Epithelial cell of esophagus (primary cell): ENCODE data around the gene ANKRD63.

Source experiments
- DNase-seq: peaks from one replicate; pipeline ENCODE4 v3.0.0; 2010; ENCODE audit warnings: low read depth
- H3K4me3 ChIP-seq: 2 replicates; pipeline ENCODE4 v1.5.1; 2011; ENCODE audit warnings: mild to moderate bottlenecking, low read length, control low read depth
- CTCF ChIP-seq: IDR thresholded peaks from 2 replicates; pipeline ENCODE4 v1.5.1; 2011; ENCODE audit warnings: low read depth, mild to moderate bottlenecking, low read length, control low read depth, inconsistent platforms; ENCODE audit not compliant: insufficient read depth; ENCODE audit errors: missing control alignments

ANKRD63 gene

DNA sequence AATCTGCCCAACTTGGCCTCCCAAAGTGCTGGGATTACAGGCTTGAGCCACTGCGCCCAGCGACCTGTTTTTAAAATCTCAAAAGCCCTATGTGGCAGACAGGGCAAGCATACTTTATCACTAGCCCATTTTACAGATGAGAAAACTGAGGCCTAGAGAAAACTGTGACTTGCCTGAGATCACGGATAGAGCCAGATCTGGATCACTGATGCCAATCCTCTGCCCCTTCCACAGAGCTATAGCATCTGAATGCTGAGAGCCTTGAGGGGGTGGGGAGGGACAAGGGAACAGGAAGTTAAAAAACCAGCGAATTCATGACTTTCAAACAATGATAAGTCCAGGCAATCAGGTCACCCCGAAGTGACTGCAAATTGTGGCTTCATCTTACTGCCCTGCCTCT, 7.3 kb downstream of the ANKRD63 start:
- no peak for TF ChIP-seq CTCF
- no peak for DNase-seq

GRCh38 chr15:40274350-40275274, 8.3 kb downstream of the ANKRD63 start:
- DNase-seq, result peak; percentile 81
- TF ChIP-seq CTCF, result peak; percentile 100
- no peak overlapping the region for H3K4me3 ChIP-seq

More for the DNA sequence above, 7.3 kb downstream of the ANKRD63 start:
- H3K4me3 ChIP-seq, result no peak overlapping the region

DNA sequence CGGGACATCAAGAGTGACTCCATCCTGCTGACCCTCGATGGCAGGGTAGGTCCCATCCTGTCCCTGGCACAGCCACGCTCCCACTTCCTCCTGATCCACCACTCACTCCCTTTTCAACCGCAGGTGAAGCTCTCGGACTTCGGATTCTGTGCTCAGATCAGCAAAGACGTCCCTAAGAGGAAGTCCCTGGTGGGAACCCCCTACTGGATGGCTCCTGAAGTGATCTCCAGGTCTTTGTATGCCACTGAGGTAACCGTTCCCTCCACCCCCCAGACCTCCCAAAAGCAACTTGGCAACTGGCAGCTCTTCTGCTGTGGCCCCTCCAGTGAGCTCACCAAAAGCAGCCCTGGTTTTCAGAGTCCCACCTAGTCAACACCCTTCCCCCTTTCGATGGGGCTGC, 9.4 kb downstream of the ANKRD63 start:
- TF ChIP-seq CTCF, result no peak
- no peak overlapping the region for H3K4me3 ChIP-seq
- no peak for DNase-seq

GRCh38 chr15:40272485-40273056, 10.3 kb downstream of the ANKRD63 start:
- H3K4me3 ChIP-seq, result no peak overlapping the region
- no peak for DNase-seq
- TF ChIP-seq CTCF, result peak; percentile 31

DNA sequence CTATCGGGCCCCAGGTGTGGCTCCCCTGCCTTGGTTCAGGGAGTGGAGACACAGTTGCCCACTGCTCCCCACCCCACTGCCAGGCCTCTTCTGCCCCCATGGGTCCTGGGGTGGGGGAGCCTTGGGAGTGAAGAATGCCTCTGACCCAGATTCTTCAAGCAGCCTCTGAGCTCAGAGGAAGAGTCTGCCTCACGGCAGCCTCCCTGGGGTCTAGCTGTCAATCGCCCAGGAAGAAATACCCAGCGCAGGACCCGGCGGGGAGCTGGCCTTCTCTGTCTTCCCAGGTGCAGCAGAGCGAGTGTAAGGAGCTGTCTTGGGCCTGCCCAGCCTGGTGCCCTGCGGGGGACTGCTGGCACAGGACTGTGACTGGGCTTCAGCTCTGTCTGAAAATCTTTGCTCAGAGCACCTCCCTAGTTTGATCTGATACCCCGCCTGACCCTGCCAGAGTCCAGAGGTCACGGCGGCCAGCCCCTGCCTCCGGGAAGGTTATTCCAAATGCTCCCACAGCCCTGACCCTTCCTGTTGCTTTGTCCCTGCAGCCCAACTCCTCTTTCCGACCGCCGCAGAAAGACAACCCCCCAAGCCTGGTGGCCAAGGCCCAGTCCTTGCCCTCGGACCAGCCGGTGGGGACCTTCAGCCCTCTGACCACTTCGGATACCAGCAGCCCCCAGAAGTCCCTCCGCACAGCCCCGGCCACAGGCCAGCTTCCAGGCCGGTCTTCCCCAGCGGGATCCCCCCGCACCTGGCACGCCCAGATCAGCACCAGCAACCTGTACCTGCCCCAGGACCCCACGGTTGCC, 11.0 kb downstream of the ANKRD63 start:
- no peak overlapping the region for H3K4me3 ChIP-seq
- DNase-seq, result no peak
- no peak for TF ChIP-seq CTCF

GRCh38 chr15:40270246-40270995, 12.4 kb downstream of the ANKRD63 start:
- no peak for DNase-seq
- no peak for TF ChIP-seq CTCF
- no peak overlapping the region for H3K4me3 ChIP-seq
